AG09309 (cell line): ENCODE results near the gene DAND5.
"Not testable (repeated sequence)": the region's sequence is repeated elsewhere in the genome, so short reads cannot be mapped to it uniquely, and the experiment has no call there.

ENCODE experiments used
- DNase-seq: peaks from one replicate; pipeline ENCODE4 v3.0.0-alpha.2; 2010; ENCODE audit warnings: low read depth
- H3K4me3 ChIP-seq: 2 replicates; pipeline ENCODE4 v1.5.1; 2011; ENCODE audit warnings: mild to moderate bottlenecking, low read depth, low read length, moderate library complexity; ENCODE audit not compliant: control insufficient read depth
- CTCF ChIP-seq: IDR thresholded peaks from 2 replicates; pipeline ENCODE4 v1.5.1; 2011; ENCODE audit warnings: mild to moderate bottlenecking, low read depth, low read length, inconsistent platforms; ENCODE audit not compliant: insufficient read depth, control insufficient read depth; ENCODE audit errors: missing control alignments

DAND5 gene

DNA sequence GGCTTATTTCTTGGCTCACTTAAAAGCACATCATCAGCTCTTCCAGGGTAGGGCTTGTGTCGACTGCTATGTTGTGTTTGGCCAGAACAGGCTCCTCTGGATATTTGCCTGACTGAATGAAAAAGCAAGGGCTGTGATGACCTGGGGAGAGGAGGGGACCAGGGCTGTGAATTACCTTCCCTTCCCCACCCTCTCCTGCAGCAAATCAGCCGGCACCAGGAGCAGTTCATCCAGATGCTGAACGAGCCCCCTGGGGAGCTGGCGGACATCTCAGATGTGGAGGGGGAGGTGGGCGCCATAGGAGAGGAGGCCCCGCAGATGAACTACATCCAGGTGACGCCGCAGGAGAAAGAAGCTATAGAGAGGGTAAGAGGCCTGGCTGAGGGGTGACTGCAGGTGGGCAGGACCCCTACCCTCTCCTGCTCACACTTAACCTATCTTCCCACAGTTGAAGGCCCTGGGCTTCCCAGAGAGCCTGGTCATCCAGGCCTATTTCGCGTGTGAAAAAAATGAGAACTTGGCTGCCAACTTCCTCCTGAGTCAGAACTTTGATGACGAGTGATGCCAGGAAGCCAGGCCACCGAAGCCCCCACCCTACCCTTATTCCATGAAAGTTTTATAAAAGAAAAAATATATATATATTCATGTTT lies 16.8 kb upstream of the DAND5 start:
- no peak for DNase-seq
- TF ChIP-seq CTCF: no peak
- H3K4me3 ChIP-seq: no peak overlapping the region

GRCh38 chr19:12953138-12953798 lies 16.1 kb upstream of the DAND5 start:
- no peak for DNase-seq
- H3K4me3 ChIP-seq: no peak overlapping the region
- TF ChIP-seq CTCF: no peak

DNA sequence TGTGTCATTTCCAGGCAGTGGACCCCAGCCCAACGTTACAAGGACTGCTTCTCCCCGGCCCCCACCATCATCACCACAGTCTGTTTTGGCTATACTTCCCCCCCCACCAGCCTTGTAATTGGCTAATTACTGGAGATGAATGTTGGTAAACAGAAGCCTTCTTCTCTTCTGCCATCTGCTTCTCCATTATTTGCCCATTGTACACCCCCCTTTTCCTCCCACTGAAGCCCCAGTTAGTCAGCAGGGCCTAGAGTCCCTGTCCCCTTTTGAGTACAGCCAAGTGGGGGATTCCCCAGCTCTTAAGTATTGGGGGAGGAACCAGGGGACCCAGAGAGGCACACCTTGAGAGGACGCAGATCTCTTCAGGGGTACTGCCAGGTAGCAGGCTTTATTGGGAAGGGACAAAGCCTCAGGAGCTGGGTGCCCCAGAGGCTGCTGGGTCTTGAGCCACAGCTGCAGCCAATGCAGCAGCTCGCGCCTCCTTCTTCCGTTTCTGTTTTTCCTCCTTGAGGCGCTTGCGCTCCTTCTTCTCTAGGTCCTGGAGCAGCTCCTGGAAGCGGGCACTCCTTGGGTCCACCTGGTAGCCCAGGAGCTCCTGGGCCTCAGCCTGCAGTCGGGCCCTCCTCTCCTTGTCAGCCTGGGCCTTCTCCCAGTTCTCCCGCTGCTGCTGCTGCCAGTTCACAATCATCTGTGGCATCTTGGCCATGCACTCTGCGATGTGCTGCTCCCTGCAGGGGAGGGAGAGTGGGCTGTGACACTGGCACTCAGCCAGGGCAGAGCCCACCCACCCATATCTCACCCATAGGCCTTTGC lies 15.4 kb upstream of the DAND5 start:
- TF ChIP-seq CTCF: no peak
- DNase-seq: no peak
- H3K4me3 ChIP-seq: no peak overlapping the region

DNA sequence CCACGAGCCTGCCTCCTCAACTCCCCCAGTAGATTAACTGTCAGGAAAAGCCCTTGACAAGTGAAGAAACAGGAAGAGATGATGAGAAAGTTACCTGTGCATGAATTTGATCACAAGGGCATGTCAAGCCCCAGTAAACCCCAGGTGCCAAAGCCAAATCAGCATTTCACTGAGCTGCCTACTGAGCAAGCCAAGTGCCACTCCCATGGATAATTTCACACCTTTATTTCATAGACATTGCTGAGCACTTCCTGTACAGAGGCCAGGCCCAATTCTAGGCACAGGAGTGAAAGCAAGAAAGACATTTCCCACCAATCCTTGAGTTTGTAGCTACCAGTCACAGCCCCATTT lies 14.8 kb upstream of the DAND5 start:
- DNase-seq: no peak
- no peak for TF ChIP-seq CTCF
- no peak overlapping the region for H3K4me3 ChIP-seq

GRCh38 chr19:12955575-12955974 lies 13.8 kb upstream of the DAND5 start:
- not testable (repeated sequence) for DNase-seq
- H3K4me3 ChIP-seq: peak overlapping the region; percentile 98

DNA sequence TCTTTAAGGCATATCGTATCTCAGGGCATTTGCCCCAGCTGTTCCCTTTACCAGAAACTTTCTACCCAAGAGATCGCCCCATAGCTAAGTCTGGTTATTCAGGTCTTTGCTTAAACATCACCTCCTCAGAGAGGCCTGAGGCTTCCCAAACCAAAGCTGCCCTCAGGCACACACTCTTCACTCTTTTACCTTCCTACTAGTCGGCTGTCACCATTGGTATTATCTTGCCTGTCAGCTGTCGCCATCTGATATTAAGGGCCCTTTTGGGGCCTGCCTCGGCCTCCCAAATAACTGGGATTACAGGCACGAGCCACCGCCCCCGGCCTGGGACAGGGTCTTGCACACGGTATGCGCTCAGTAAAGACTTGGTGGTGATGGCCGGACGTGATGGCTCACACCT lies 13.4 kb upstream of the DAND5 start:
- no peak for TF ChIP-seq CTCF
- DNase-seq: no peak
- peak overlapping the region; percentile 98 for H3K4me3 ChIP-seq
